ENCODE results near the gene ZNF653. TPM values are rescaled to one million over a fixed set of nuclear protein-coding genes. Genes with fewer than 3 reads are reported as not detected.

ZNF653 gene
- total and polyA plus RNA-seq, 2 of the 8 experiments (the other 6 are each of a cell fraction or from before 2014, with no cell fraction given) = 7.0 to 7.9 TPM

GRCh38 chr19:11499890-11500420 lies 5.7 kb downstream of the ZNF653 start:
- Histone ChIP-seq H3K4me1 (replicated peaks in 1 of 4; ENCODE audit: control insufficient read depth in 3 of 4, insufficient read depth in 4 of 4, low read length in 3 of 4) (peaks cover 0 to 4% (median 2%) of the 10 kb centered on the region in 4 experiments; a peak in 3 of 7 replicates), H3K9me3 (ENCODE audit: insufficient read depth in 2 of 2, low read depth in 1 of 2, low read length in 1 of 2) (no peaks in the 10 kb centered on the region), H3K27ac (ENCODE audit: low read depth, low read length) (no peak overlapping the region), H2BK15ac (ENCODE audit: low read length) (no peak overlapping the region), H3K9ac (replicated peaks in 1 of 4; ENCODE audit: extremely low read depth in 1 of 4, low read depth in 3 of 4, low read length in 3 of 4) (no peak overlapping the region), H4K20me1 (replicated peaks in 1 of 2; ENCODE audit: control insufficient read depth in 1 of 2, insufficient read depth in 2 of 2, low read length in 2 of 2) (peaks cover 1 to 3% of the 10 kb centered on the region in 2 experiments), H3K4me2 (ENCODE audit: insufficient read depth in 1 of 2, low read depth in 2 of 2, low read length in 2 of 2) (no peak overlapping the region), H2BK120ac (replicated peaks; ENCODE audit: low read depth, low read length) (no peak overlapping the region), H2AFZ (ENCODE audit: low read length) (no peak overlapping the region), H3K79me1 (ENCODE audit: low read depth, low read length) (peaks cover 4% of the 10 kb centered on the region), H3K36me3 (ENCODE audit: control insufficient read depth in 2 of 4, insufficient read depth in 4 of 4, low read length in 3 of 4) (peaks cover 0 to under 1% (median 0%) of the 10 kb centered on the region in 4 experiments; a peak in 1 of 8 replicates), H2BK12ac (ENCODE audit: low read depth, low read length) (no peak overlapping the region), H3K18ac (ENCODE audit: extremely low read depth, low read length) (no peak overlapping the region), H3K4ac (replicated peaks; ENCODE audit: insufficient read length, low read depth, low read length) (no peak overlapping the region), H2BK5ac (ENCODE audit: low read depth, low read length) (no peak overlapping the region), H3K79me2 (ENCODE audit: control insufficient read depth in 1 of 2, insufficient read depth in 2 of 2, low read length in 2 of 2) (no peaks in the 10 kb centered on the region; a peak in 1 of 4 replicates), H2BK20ac (ENCODE audit: low read length) (no peak overlapping the region), H3K4me3 (ENCODE audit: extremely low read depth in 1 of 4, insufficient read depth in 2 of 4, low read depth in 3 of 4, low read length in 4 of 4) (no peak overlapping the region), H4K8ac (ENCODE audit: extremely low read depth, insufficient read depth, low read length) (no peak overlapping the region), H3K23me2 (ENCODE audit: low read depth, low read length) (no peaks in the 10 kb centered on the region), H3K56ac (replicated peaks; ENCODE audit: insufficient read length, low read depth, low read length) (no peak overlapping the region), H3K27me3 (replicated peaks in 1 of 4; ENCODE audit: control insufficient read depth in 3 of 4, extremely low read depth in 1 of 4, insufficient read depth in 3 of 4, low read length in 3 of 4) (no peaks in the 10 kb centered on the region), H4K5ac (ENCODE audit: insufficient read length, low read depth, low read length) (no peak overlapping the region), H3K23ac (ENCODE audit: insufficient read length) (no peak overlapping the region), H2AK5ac (ENCODE audit: low read depth, low read length) (no peak overlapping the region), H3K14ac (ENCODE audit: insufficient read length) (no peak overlapping the region), H4K91ac (replicated peaks; ENCODE audit: insufficient read length, low read length) (no peak overlapping the region)
- FAIRE-seq (no peak), DNase-seq (ENCODE audit: low read depth in 1 of 2, low spot score in 2 of 2) (no peak)
- CTCF ChIA-PET (ENCODE audit: partially characterized antibody) = interaction anchor here (0.6 to 1.4 kb wide), 2 partner anchors 46 to 1277 kb away, joined by 3 to 4 read pairs; no protein-coding TSS in a partner anchor
- 87% methylated on average over 7 of the region's 7 CpGs; no CpG with 5 or more reads in 1 of the 2 experiments for WGBS, 2 experiments (ENCODE audit: extremely low coverage in 1 of 2, insufficient coverage in 1 of 2, insufficient read length in 1 of 2, insufficient replicate concordance in 2 of 2, low coverage in 1 of 2, low lambda C conversion rate in 2 of 2, missing lambda C conversion rate in 1 of 2)
- POLR2A ChIA-PET (ENCODE audit: partially characterized antibody) = interaction anchor here (2.6 kb wide), 1 partner anchor 18 kb away, joined by 7 read pairs; no protein-coding TSS in a partner anchor
- no peak for TF ChIP-seq SIN3A (conservative IDR thresholded peaks at IDR 0.05 in 1 of 2, IDR thresholded peaks at IDR 0.05 in 1 of 2; ENCODE audit: low read depth in 1 of 2, low read length in 2 of 2)
- no peak for TF ChIP-seq GTF2F1 (IDR thresholded peaks at IDR 0.05; ENCODE audit: borderline replicate concordance, low read depth, low read length)
- TF ChIP-seq JUN (IDR thresholded peaks at IDR 0.05; ENCODE audit: low read depth, low read length) = no peak
- no peak for TF ChIP-seq POLR2A (IDR thresholded peaks at IDR 0.05; ENCODE audit: control extremely low read depth in 1 of 2, low read depth in 2 of 2, low read length in 2 of 2)
- TF ChIP-seq BACH1 (IDR thresholded peaks at IDR 0.05; ENCODE audit: low read length) = no peak
- TF ChIP-seq, protein P1, sequence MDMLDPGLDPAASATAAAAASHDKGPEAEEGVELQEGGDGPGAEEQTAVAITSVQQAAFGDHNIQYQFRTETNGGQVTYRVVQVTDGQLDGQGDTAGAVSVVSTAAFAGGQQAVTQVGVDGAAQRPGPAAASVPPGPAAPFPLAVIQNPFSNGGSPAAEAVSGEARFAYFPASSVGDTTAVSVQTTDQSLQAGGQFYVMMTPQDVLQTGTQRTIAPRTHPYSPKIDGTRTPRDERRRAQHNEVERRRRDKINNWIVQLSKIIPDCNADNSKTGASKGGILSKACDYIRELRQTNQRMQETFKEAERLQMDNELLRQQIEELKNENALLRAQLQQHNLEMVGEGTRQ (IDR thresholded peaks at IDR 0.05; ENCODE audit: low read length) = no peak
- no peak for TF ChIP-seq SIRT6 (IDR thresholded peaks at IDR 0.05; ENCODE audit: low read length)
- TF ChIP-seq, protein P2, sequence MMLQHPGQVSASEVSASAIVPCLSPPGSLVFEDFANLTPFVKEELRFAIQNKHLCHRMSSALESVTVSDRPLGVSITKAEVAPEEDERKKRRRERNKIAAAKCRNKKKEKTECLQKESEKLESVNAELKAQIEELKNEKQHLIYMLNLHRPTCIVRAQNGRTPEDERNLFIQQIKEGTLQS (IDR thresholded peaks at IDR 0.05; ENCODE audit: insufficient read depth, low read depth, low read length) = no peak
- TF ChIP-seq GABPA (IDR thresholded peaks at IDR 0.05; ENCODE audit: borderline replicate concordance, insufficient read depth, low read length) = no peak
